Measurements from ENCODE around the gene FAM171A1.

The FAM171A1 gene

GRCh38 chr10:15353471-15354017, 17.5 kb downstream of the FAM171A1 start:
- WGBS = 90% methylated on average over 8 of the region's 8 CpGs

GRCh38 chr10:15352836-15353235, 18.3 kb downstream of the FAM171A1 start:
- Histone ChIP-seq H3K9ac (ENCODE audit: low read depth, low read length) (no peak overlapping the region), H3K4me1 (ENCODE audit: insufficient read depth, low read length) (0 out of 2 replicates have a peak, but pooled peaks cover 2% of the 10 kb centered on the region), H3K9me3 (ENCODE audit: insufficient read depth, low read depth, low read length) (no peaks in the 10 kb centered on the region), H3K36me3 (ENCODE audit: insufficient read depth, low read length) (no peaks in the 10 kb centered on the region), H3K27me3 (ENCODE audit: insufficient read depth, low read length) (no peaks in the 10 kb centered on the region), H3K4me3 (ENCODE audit: low read length) (no peak overlapping the region), H3K27ac (ENCODE audit: low read depth, low read length) (no peak overlapping the region)
- 94% methylated on average over 6 of the region's 7 CpGs for WGBS

More at GRCh38 chr10:15353471-15354017, 17.5 kb downstream of the FAM171A1 start:
- Histone ChIP-seq H3K36me3 (ENCODE audit: insufficient read depth, low read length) (no peaks in the 10 kb centered on the region), H3K9ac (ENCODE audit: low read depth, low read length) (no peak overlapping the region), H3K4me3 (ENCODE audit: low read length) (no peak overlapping the region), H3K4me1 (ENCODE audit: insufficient read depth, low read length) (0 out of 2 replicates have a peak, but pooled peaks cover 2% of the 10 kb centered on the region), H3K27ac (ENCODE audit: low read depth, low read length) (no peak overlapping the region), H3K9me3 (ENCODE audit: insufficient read depth, low read depth, low read length) (no peaks in the 10 kb centered on the region), H3K27me3 (ENCODE audit: insufficient read depth, low read length) (no peaks in the 10 kb centered on the region)

DNA sequence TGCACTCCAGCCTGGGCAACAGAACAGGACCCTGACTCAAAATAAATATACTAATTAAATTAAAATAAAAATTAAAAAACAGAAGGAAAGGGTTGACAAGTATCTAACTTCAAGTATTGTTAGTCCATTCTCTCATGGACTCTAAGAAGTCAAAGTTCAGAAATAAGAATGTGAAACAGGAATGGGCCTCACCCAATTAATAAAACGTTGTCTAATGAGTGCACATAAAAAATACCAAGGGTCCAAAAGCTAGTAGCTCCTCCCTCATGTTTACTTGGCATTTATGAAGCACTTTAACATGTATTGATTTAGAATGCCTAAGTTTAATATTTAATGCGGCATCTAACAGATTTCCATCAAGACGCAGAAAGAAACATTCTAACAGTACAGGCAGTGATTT, 18.9 kb downstream of the FAM171A1 start:
- 93% methylated on average over 3 of the region's 3 CpGs for WGBS
- no peaks in the 10 kb centered on the region for H3K9me3 ChIP-seq (ENCODE audit: insufficient read depth, low read depth, low read length)
- H3K4me3 ChIP-seq (ENCODE audit: low read length) = no peak overlapping the region
- no peaks in the 10 kb centered on the region for H3K36me3 ChIP-seq (ENCODE audit: insufficient read depth, low read length)
- H3K27ac ChIP-seq (ENCODE audit: low read depth, low read length) = no peak overlapping the region
- H3K4me1 ChIP-seq (ENCODE audit: insufficient read depth, low read length) = 0 out of 2 replicates have a peak, but pooled peaks cover 2% of the 10 kb centered on the region
- H3K27me3 ChIP-seq (ENCODE audit: insufficient read depth, low read length) = no peaks in the 10 kb centered on the region
- no peak overlapping the region for H3K9ac ChIP-seq (ENCODE audit: low read depth, low read length)

GRCh38 chr10:15351099-15351820, 19.8 kb downstream of the FAM171A1 start:
- no peak overlapping the region for H3K9ac ChIP-seq (ENCODE audit: low read depth, low read length)
- H3K36me3 ChIP-seq (ENCODE audit: insufficient read depth, low read length) = no peaks in the 10 kb centered on the region
- H3K4me3 ChIP-seq (ENCODE audit: low read length) = no peak overlapping the region
- WGBS = 90% methylated on average over 12 of the region's 12 CpGs
- H3K27ac ChIP-seq (ENCODE audit: low read depth, low read length) = no peak overlapping the region
- H3K9me3 ChIP-seq (ENCODE audit: insufficient read depth, low read depth, low read length) = no peaks in the 10 kb centered on the region
- H3K4me1 ChIP-seq (ENCODE audit: insufficient read depth, low read length) = 0 out of 2 replicates have a peak, but pooled peaks cover 2% of the 10 kb centered on the region
- H3K27me3 ChIP-seq (ENCODE audit: insufficient read depth, low read length) = no peaks in the 10 kb centered on the region

DNA sequence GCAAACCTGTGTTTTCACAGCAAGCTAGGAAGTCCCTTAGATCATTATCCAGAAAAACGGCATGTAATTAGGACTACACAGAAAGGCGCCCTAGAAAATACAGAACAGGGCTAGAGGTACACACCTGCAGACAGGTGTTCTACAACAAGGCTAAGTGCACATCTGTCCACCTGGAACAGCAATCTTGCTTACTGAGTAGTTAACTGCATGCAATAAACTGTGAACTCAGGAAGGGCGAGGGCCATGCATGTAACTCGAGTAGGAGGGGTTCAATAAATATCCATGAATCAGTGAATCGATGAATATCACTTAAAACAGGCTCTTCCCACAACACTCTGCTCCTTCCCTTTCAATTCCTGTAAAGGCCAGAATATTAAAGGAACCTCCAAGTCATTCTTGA, 22.0 kb downstream of the FAM171A1 start:
- no peak overlapping the region for H3K9ac ChIP-seq (ENCODE audit: low read depth, low read length)
- H3K4me1 ChIP-seq (ENCODE audit: insufficient read depth, low read length) = peaks cover 14% of the 10 kb centered on the region
- no peaks in the 10 kb centered on the region for H3K27me3 ChIP-seq (ENCODE audit: insufficient read depth, low read length)
- WGBS = 98% methylated on average over 5 of the region's 5 CpGs
- H3K27ac ChIP-seq (ENCODE audit: low read depth, low read length) = no peak overlapping the region
- H3K36me3 ChIP-seq (ENCODE audit: insufficient read depth, low read length) = no peaks in the 10 kb centered on the region
- no peaks in the 10 kb centered on the region for H3K9me3 ChIP-seq (ENCODE audit: insufficient read depth, low read depth, low read length)
- no peak overlapping the region for H3K4me3 ChIP-seq (ENCODE audit: low read length)

DNA sequence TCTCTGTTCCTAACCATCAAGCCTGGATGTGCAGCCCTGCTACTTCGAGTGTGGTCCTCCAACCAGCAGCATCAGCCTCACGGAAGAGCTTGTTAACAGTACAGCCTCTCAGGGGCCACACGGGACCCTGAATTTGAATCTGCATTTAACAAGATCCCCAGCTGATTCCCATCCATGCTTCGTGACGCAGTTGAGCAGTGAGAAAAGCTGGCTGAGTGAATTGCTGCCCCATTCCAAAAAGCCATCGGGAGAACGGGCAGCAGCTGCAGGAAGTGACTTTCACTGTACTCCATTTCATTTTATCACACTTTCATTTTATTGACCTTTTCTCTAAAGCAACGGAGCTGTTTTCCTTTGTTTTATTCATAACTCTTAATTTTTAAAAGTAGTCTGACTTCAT, 22.5 kb downstream of the FAM171A1 start:
- H3K9ac ChIP-seq (ENCODE audit: low read depth, low read length) = no peak overlapping the region
- H3K4me1 ChIP-seq (ENCODE audit: insufficient read depth, low read length) = peaks cover 14% of the 10 kb centered on the region
- H3K9me3 ChIP-seq (ENCODE audit: insufficient read depth, low read depth, low read length) = no peaks in the 10 kb centered on the region
- H3K27ac ChIP-seq (ENCODE audit: low read depth, low read length) = no peak overlapping the region
- no peaks in the 10 kb centered on the region for H3K36me3 ChIP-seq (ENCODE audit: insufficient read depth, low read length)
- H3K27me3 ChIP-seq (ENCODE audit: insufficient read depth, low read length) = no peaks in the 10 kb centered on the region
- 82% methylated on average over 8 of the region's 8 CpGs for WGBS
- H3K4me3 ChIP-seq (ENCODE audit: low read length) = no peak overlapping the region

GRCh38 chr10:15347150-15347549, 23.9 kb downstream of the FAM171A1 start:
- WGBS = 85% methylated on average over 6 of the region's 6 CpGs

GRCh38 chr10:15346440-15347141, 24.5 kb downstream of the FAM171A1 start:
- Histone ChIP-seq H3K9ac (ENCODE audit: low read depth, low read length) (no peak overlapping the region), H3K27me3 (ENCODE audit: insufficient read depth, low read length) (no peaks in the 10 kb centered on the region), H3K9me3 (ENCODE audit: insufficient read depth, low read depth, low read length) (no peaks in the 10 kb centered on the region), H3K4me3 (ENCODE audit: low read length) (no peak overlapping the region), H3K27ac (ENCODE audit: low read depth, low read length) (no peak overlapping the region), H3K4me1 (ENCODE audit: insufficient read depth, low read length) (peaks cover 12% of the 10 kb centered on the region), H3K36me3 (ENCODE audit: insufficient read depth, low read length) (no peaks in the 10 kb centered on the region)
- 95% methylated on average over 8 of the region's 8 CpGs for WGBS

More at GRCh38 chr10:15347150-15347549, 23.9 kb downstream of the FAM171A1 start:
- no peaks in the 10 kb centered on the region for H3K36me3 ChIP-seq (ENCODE audit: insufficient read depth, low read length)
- no peaks in the 10 kb centered on the region for H3K27me3 ChIP-seq (ENCODE audit: insufficient read depth, low read length)
- H3K4me3 ChIP-seq (ENCODE audit: low read length) = no peak overlapping the region
- H3K27ac ChIP-seq (ENCODE audit: low read depth, low read length) = no peak overlapping the region
- no peaks in the 10 kb centered on the region for H3K9me3 ChIP-seq (ENCODE audit: insufficient read depth, low read depth, low read length)
- no peak overlapping the region for H3K9ac ChIP-seq (ENCODE audit: low read depth, low read length)
- H3K4me1 ChIP-seq (ENCODE audit: insufficient read depth, low read length) = peaks cover 12% of the 10 kb centered on the region

GRCh38 chr10:15345450-15345849, 25.6 kb downstream of the FAM171A1 start:
- WGBS = 85% methylated on average over 5 of the region's 5 CpGs
- Histone ChIP-seq H3K9me3 (ENCODE audit: insufficient read depth, low read depth, low read length) (no peaks in the 10 kb centered on the region), H3K9ac (ENCODE audit: low read depth, low read length) (no peak overlapping the region), H3K4me3 (ENCODE audit: low read length) (no peak overlapping the region), H3K27me3 (ENCODE audit: insufficient read depth, low read length) (no peaks in the 10 kb centered on the region), H3K27ac (ENCODE audit: low read depth, low read length) (peak overlapping the region; percentile 4), H3K4me1 (ENCODE audit: insufficient read depth, low read length) (peaks cover 12% of the 10 kb centered on the region), H3K36me3 (ENCODE audit: insufficient read depth, low read length) (no peaks in the 10 kb centered on the region)

- WGBS = 88% methylated on average over 8 of the region's 8 CpGs
- Histone ChIP-seq H3K36me3 (ENCODE audit: insufficient read depth, low read length) (no peaks in the 10 kb centered on the region), H3K27me3 (ENCODE audit: insufficient read depth, low read length) (no peaks in the 10 kb centered on the region), H3K4me1 (ENCODE audit: insufficient read depth, low read length) (peaks cover 12% of the 10 kb centered on the region), H3K9ac (ENCODE audit: low read depth, low read length) (no peak overlapping the region), H3K27ac (ENCODE audit: low read depth, low read length) (peak overlapping the region; percentile 4), H3K4me3 (ENCODE audit: low read length) (no peak overlapping the region), H3K9me3 (ENCODE audit: insufficient read depth, low read depth, low read length) (no peaks in the 10 kb centered on the region)
Observed at GRCh38 chr10:15344876-15345285, 26.2 kb downstream of the FAM171A1 start.

GRCh38 chr10:15344256-15344875, 26.7 kb downstream of the FAM171A1 start:
- Histone ChIP-seq H3K36me3 (ENCODE audit: insufficient read depth, low read length) (no peaks in the 10 kb centered on the region), H3K4me1 (ENCODE audit: insufficient read depth, low read length) (peaks cover 12% of the 10 kb centered on the region), H3K4me3 (ENCODE audit: low read length) (no peak overlapping the region), H3K9ac (ENCODE audit: low read depth, low read length) (no peak overlapping the region), H3K27ac (ENCODE audit: low read depth, low read length) (no peak overlapping the region), H3K9me3 (ENCODE audit: insufficient read depth, low read depth, low read length) (no peaks in the 10 kb centered on the region), H3K27me3 (ENCODE audit: insufficient read depth, low read length) (no peaks in the 10 kb centered on the region)
- 85% methylated on average over 4 of the region's 4 CpGs for WGBS

All from HUES64 (cell line).